ENCODE results near the gene CCDC122. TPM values are rescaled to one million over a fixed set of nuclear protein-coding genes. Genes with fewer than 3 reads are reported as not detected.
"Not testable (repeated sequence)": the region's sequence is repeated elsewhere in the genome, so short reads cannot be mapped to it uniquely, and the experiment has no call there.

The CCDC122 gene
- total RNA-seq, 1 experiment from 2014 or later, result 5.2 TPM

DNA sequence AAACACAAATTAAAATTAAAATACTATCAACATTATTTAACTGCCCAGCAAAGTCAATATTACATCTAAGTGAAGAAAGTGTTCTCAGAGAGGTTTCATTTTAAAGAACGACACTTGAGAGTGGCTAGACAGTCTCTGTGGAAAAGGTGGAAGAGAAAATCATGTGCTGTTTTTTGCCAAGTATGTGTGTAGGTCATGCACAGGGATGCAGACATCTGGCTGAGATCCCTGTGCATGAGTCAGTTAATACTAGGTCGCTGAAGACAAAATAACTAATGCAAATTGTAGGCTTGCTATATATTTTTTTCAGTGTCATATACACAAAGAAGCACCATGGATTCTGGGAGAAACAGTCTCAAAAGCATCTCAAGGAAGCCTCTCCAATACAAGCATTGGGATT, 48.5 kb downstream of the CCDC122 start:
- Histone ChIP-seq H3K9me3 (ENCODE audit: control insufficient read depth, insufficient read depth, low read depth, low read length) (no peaks in the 10 kb centered on the region), H3K27ac (ENCODE audit: low read length) (no peak overlapping the region), H3K36me3 (ENCODE audit: control insufficient read depth, insufficient read depth, low read length) (no peaks in the 10 kb centered on the region), H3K4me3 (ENCODE audit: low read depth in 2 of 2, low read length in 2 of 2) (no peak overlapping the region), H3K4me1 (ENCODE audit: control insufficient read depth, insufficient read depth, low read length) (no peaks in the 10 kb centered on the region), H3K27me3 (ENCODE audit: control insufficient read depth, insufficient read depth, low read length) (no peaks in the 10 kb centered on the region)
- DNase-seq (ENCODE audit: low read depth, low spot score) (no peak), ATAC-seq (no peak)
- intact Hi-C loops (cut with micrococcal nuclease; ENCODE audit: unreplicated experiment), result no loop called here
- ChIA-PET POLR2A (no interaction called here), CTCF (no interaction called here)
- TF ChIP-seq, protein P1, sequence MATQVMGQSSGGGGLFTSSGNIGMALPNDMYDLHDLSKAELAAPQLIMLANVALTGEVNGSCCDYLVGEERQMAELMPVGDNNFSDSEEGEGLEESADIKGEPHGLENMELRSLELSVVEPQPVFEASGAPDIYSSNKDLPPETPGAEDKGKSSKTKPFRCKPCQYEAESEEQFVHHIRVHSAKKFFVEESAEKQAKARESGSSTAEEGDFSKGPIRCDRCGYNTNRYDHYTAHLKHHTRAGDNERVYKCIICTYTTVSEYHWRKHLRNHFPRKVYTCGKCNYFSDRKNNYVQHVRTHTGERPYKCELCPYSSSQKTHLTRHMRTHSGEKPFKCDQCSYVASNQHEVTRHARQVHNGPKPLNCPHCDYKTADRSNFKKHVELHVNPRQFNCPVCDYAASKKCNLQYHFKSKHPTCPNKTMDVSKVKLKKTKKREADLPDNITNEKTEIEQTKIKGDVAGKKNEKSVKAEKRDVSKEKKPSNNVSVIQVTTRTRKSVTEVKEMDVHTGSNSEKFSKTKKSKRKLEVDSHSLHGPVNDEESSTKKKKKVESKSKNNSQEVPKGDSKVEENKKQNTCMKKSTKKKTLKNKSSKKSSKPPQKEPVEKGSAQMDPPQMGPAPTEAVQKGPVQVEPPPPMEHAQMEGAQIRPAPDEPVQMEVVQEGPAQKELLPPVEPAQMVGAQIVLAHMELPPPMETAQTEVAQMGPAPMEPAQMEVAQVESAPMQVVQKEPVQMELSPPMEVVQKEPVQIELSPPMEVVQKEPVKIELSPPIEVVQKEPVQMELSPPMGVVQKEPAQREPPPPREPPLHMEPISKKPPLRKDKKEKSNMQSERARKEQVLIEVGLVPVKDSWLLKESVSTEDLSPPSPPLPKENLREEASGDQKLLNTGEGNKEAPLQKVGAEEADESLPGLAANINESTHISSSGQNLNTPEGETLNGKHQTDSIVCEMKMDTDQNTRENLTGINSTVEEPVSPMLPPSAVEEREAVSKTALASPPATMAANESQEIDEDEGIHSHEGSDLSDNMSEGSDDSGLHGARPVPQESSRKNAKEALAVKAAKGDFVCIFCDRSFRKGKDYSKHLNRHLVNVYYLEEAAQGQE (IDR thresholded peaks at IDR 0.05; ENCODE audit: insufficient read depth in 1 of 2, low read depth in 2 of 2, low read length in 1 of 2), result no peak
- no peak for TF ChIP-seq TCF7L2 (IDR thresholded peaks at IDR 0.05; ENCODE audit: low read depth, low read length)
- TF ChIP-seq, protein P2, sequence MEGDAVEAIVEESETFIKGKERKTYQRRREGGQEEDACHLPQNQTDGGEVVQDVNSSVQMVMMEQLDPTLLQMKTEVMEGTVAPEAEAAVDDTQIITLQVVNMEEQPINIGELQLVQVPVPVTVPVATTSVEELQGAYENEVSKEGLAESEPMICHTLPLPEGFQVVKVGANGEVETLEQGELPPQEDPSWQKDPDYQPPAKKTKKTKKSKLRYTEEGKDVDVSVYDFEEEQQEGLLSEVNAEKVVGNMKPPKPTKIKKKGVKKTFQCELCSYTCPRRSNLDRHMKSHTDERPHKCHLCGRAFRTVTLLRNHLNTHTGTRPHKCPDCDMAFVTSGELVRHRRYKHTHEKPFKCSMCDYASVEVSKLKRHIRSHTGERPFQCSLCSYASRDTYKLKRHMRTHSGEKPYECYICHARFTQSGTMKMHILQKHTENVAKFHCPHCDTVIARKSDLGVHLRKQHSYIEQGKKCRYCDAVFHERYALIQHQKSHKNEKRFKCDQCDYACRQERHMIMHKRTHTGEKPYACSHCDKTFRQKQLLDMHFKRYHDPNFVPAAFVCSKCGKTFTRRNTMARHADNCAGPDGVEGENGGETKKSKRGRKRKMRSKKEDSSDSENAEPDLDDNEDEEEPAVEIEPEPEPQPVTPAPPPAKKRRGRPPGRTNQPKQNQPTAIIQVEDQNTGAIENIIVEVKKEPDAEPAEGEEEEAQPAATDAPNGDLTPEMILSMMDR (IDR thresholded peaks at IDR 0.05), result no peak
- TF ChIP-seq POLR2AphosphoS5 (IDR thresholded peaks at IDR 0.05; ENCODE audit: low read depth, low read length), result no peak
- TF ChIP-seq SIN3A (IDR thresholded peaks at IDR 0.05; ENCODE audit: borderline replicate concordance, insufficient read depth, low read depth, low read length), result no peak
- BruUV-seq (replicated peaks), result no TSS peak
- in situ Hi-C loops (cut with HindIII; ENCODE audit: low pct_unique_long_range_greater_than_20kb, low sequenced_read_pairs), result no loop called here

DNA sequence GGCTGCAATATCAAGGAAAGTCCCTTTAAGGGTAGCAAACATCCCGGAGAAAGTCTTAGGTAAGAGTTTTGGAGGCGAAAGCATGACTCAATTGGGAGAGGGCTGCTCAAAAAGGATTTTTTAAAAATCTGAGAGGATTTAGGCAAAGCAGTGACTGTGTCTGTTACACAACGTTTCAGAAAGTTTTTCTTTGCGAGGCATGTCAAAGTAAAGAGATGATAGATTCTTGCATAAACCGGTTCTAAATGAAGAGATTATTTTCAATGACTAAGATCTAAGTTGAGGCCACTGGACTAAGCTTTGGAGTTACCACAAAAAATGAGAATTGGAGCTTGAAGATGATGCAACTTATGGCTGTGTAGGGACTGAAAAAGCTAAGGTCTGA, 49.1 kb downstream of the CCDC122 start:
- ATAC-seq (no peak), DNase-seq (ENCODE audit: low read depth, low spot score) (no peak)
- Histone ChIP-seq H3K4me1 (ENCODE audit: control insufficient read depth, insufficient read depth, low read length) (no peaks in the 10 kb centered on the region), H3K27me3 (ENCODE audit: control insufficient read depth, insufficient read depth, low read length) (no peaks in the 10 kb centered on the region), H3K36me3 (ENCODE audit: control insufficient read depth, insufficient read depth, low read length) (no peaks in the 10 kb centered on the region), H3K4me3 (ENCODE audit: low read depth in 2 of 2, low read length in 2 of 2) (no peak overlapping the region), H3K9me3 (ENCODE audit: control insufficient read depth, insufficient read depth, low read depth, low read length) (no peaks in the 10 kb centered on the region), H3K27ac (ENCODE audit: low read length) (no peak overlapping the region)
- ChIA-PET CTCF (no interaction called here), POLR2A (no interaction called here)
- intact Hi-C loops (cut with micrococcal nuclease; ENCODE audit: unreplicated experiment), result no loop called here
- in situ Hi-C loops (cut with HindIII; ENCODE audit: low pct_unique_long_range_greater_than_20kb, low sequenced_read_pairs), result no loop called here
- no TSS peak for BruUV-seq (replicated peaks)
- TF ChIP-seq POLR2AphosphoS5 (IDR thresholded peaks at IDR 0.05; ENCODE audit: low read depth, low read length) (no peak), SIN3A (IDR thresholded peaks at IDR 0.05; ENCODE audit: borderline replicate concordance, insufficient read depth, low read depth, low read length) (no peak), TCF7L2 (IDR thresholded peaks at IDR 0.05; ENCODE audit: low read depth, low read length) (no peak)
- TF ChIP-seq, protein P2 (IDR thresholded peaks at IDR 0.05), result no peak
- TF ChIP-seq, protein P1 (IDR thresholded peaks at IDR 0.05; ENCODE audit: insufficient read depth in 1 of 2, low read depth in 2 of 2, low read length in 1 of 2), result no peak

DNA sequence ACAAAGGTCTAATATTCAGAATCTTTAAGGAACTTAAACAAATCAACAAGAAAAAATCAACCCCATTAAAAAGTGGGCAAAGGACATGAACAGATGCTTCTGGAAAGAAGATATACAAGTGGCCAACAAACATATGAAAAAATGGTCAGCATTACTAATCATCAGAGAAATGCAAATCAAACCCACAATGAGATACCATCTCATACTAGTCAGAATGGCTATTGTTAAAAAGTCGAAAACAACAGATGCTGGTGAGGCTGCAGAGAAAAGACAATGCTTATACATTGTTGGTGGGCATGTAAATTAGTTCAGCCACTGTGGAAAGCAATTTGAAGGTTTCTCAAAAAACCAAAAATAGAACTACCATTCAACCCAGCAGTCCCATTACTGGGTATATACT, 54.9 kb downstream of the CCDC122 start:
- H3K27me3 ChIP-seq (ENCODE audit: control insufficient read depth, insufficient read depth, low read length); POLR2A ChIA-PET; ATAC-seq; H3K27ac ChIP-seq (ENCODE audit: low read length); DNase-seq (ENCODE audit: low read depth, low spot score); H3K4me1 ChIP-seq (ENCODE audit: control insufficient read depth, insufficient read depth, low read length); intact Hi-C loops (cut with micrococcal nuclease; ENCODE audit: unreplicated experiment); H3K36me3 ChIP-seq (ENCODE audit: control insufficient read depth, insufficient read depth, low read length); BruUV-seq (replicated peaks); CTCF ChIA-PET; H3K9me3 ChIP-seq (ENCODE audit: control insufficient read depth, insufficient read depth, low read depth, low read length); in situ Hi-C loops (cut with HindIII; ENCODE audit: low pct_unique_long_range_greater_than_20kb, low sequenced_read_pairs); H3K4me3 ChIP-seq (ENCODE audit: low read depth in 2 of 2, low read length in 2 of 2): not testable (repeated sequence)
